ENCODE measurements around the gene SPRED2.

Gene SPRED2

DNA sequence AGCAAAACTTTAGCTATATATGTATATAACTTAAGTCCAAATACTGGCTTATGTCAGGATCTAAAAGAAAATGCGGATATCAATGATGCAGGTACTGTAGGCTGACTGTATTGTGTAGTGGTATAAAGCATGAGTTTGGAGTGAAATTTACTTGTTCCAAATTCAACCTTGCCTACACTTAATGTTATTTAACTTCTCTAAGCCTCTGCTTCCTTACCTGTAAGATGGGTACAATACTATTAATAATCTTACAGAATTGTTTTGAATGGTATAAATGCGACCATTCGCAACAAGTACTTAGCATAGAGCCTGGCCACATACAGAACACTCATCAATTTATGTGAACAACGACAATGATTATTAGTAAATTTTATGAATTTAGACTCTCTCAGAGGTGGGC, 62.4 kb downstream of the SPRED2 start:
- in situ Hi-C loops (cut with MboI; ENCODE audit: low sequenced_read_pairs) = no loop called here

DNA sequence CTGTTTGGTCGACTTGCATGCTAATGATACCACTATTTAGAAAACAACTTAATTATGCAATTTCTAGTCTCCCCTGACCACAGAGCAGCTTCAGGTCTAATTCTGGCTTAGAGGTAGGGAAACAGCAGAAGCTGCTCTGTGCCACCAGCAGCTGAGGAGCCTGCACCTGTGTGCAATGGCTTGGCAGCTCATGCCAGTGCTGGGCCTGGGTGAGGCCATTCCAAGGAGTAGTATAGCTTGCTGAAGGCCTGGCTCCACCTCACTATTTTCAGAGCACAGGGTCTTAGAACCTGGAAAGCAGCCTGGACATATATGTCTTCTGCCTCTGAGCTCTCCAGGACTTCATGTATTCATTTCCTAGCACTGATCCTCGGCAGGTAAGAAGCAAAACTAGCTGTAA, 62.8 kb downstream of the SPRED2 start:
- in situ Hi-C loops (cut with MboI; ENCODE audit: low sequenced_read_pairs) = no loop called here

DNA sequence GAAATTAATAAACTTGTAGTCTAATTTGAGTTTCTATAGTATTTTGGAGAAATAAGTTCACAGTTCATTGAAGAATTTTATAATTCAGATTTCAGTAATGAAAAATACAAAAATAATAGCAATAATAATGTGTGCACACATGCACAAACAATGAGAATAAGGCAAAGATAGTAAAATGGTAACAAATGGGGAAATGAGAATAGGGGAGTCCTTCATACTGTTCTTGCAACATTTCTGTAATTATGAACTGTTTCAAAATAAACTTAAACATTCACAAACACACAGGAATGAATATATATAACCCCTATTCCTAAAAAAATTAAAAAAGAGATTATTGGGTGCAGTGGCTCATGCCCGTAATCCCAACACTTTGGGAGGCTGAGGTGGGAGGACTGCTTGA, 63.9 kb downstream of the SPRED2 start:
- in situ Hi-C loops (cut with MboI; ENCODE audit: low sequenced_read_pairs) = no loop called here

DNA sequence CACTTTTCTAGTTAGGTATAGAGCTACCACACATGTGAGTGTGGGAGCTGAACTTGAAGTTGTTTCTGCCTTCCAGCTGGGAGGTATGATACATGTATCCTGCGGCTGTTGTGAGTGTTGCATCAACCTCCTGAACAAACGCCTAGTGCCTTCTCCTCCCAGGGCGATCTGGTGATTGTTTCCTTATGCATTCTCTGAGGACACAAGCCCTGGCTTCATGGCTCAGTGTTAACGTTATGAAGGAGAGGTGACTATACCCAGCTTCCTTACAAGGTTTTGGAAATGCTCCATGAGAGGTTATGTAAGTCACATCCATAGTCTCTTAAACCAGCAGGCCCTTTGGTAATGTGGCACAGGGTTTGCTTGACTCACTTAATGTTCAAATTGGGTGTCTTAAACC, 64.9 kb downstream of the SPRED2 start:
- in situ Hi-C loops (cut with MboI; ENCODE audit: low sequenced_read_pairs) = no loop called here

DNA sequence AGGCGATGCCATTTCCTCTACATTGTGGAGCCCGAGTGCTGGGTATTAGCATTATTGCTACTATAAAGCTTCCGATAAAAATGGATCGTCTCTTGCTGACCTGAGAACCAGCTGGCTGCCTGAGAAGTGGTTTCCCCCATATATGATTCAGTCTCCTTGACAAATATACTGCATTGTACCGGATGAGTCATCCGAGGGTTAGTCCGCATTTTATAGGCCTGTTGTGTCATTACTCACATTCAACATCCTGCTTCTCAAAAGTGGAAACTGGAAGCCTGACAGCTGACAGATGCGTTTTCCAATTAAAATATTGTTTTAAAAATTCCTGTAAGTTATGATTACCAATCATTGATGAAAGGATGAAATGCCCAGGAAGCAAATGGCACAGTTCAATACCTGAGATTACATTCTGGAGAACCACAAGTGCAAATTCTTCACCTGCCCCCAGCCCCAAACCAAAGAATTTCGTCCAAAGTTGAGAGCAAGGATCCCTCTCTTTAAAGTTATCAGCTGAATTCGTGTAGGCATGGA, 65.7 kb downstream of the SPRED2 start:
- in situ Hi-C loops (cut with MboI; ENCODE audit: low sequenced_read_pairs) = no loop called here

DNA sequence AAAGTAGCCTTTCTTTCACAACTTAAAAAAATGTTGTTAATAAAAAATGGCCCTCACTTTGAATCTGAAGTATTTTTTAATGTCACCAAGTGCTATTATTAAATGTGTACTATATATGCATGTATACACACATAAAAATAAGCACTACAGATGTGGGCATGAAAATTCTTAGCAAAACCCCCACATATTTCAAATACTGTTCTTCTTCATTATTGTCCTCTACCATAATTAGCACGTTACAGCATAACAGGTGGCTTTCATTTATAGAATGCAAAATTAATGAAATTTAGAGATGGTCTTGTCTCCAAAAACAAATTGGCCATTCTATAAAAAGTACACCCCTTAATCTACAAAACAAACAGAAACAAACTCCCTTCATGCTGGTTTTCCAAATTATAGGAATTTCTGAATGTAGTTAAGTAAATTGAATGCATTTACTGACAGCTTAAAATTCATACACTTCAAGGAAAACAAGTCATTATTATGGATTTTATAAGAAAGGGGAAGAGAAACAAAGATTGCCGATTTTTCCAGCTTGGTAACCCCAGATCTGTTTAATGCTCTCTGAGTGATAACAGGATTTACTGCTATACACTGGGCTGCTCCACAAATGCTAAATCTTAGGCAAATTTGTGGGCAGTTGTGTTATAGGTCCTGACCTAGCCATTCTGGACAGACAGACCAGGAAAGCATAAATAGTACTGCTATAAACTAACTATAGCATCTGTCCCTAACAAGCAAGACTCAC, 67.2 kb downstream of the SPRED2 start:
- in situ Hi-C loops (cut with MboI; ENCODE audit: low sequenced_read_pairs) = no loop called here

DNA sequence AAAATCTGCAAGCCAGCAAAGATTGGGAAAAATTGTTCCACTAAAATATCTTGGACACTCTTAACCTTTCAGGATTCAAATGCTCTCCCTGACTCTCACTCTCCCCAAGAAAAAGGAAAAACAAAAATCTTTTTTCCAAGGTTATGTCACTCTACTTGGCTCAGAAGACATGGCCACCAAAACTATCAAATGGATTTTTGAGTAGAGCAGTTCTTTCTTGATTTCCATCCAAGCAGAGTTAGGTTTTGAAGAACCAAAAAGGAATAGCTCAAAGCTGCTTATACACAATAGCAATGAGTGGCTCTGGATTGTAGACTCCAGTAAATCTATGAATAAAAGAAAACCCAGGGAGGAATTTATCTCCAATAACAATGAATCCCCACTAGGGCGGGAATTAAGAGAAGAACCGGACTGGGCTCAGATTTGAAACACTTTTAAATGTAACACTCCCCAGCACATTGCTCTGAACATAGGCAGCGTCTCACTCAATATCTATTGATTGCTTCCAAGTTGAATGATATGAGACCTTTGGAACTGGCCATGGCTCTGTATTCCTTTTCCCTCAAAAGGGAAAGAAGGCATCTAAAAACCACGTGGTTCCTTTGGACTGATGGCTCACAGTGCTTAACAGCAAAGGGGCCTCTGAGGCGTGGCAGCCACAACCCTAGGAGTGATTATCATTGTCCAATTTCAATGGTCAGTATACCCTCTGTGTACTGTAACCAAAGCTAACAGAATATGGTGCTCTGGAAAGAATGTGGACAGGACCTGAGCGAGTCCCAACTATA, 68.3 kb downstream of the SPRED2 start:
- in situ Hi-C loops (cut with MboI; ENCODE audit: low sequenced_read_pairs) = no loop called here

DNA sequence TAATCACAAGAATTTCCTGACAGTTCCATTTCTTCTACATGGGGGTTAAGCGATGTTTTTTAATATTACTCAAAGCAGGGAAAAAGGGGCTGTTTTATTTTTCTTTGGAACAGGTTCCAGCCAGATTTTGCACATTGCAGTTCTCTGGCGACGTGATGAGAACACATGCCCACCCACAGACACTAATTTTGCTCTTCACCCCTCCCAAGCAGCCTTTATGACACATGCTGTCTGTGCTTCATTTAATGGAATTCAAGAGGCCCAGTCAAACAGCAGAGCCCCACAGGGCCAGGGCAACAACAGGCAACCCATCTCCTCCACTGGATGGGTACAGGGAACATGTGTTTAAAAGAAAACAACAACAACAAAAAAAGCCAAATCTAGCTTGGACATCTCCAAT, 70.8 kb downstream of the SPRED2 start:
- in situ Hi-C loops (cut with MboI; ENCODE audit: low sequenced_read_pairs) = no loop called here

DNA sequence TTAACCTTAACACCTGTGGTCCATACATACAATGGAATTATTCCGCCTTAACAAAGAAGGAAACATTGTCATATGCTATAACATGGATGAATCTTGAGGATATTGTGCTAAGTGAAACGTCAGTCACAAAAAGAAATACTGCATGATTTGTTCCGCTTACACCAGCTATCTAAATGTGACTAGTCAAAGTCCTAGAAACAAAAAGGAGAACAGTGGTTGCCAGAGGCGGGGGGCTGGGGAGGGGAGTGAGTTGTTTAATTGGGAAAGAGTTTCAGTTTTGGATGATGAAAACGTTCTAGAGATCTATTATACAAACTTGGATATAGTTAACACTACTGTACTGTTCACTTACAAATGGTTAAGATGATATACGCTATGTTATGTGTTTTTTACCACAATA, 72.0 kb downstream of the SPRED2 start:
- in situ Hi-C loops (cut with MboI; ENCODE audit: low sequenced_read_pairs) = no loop called here

DNA sequence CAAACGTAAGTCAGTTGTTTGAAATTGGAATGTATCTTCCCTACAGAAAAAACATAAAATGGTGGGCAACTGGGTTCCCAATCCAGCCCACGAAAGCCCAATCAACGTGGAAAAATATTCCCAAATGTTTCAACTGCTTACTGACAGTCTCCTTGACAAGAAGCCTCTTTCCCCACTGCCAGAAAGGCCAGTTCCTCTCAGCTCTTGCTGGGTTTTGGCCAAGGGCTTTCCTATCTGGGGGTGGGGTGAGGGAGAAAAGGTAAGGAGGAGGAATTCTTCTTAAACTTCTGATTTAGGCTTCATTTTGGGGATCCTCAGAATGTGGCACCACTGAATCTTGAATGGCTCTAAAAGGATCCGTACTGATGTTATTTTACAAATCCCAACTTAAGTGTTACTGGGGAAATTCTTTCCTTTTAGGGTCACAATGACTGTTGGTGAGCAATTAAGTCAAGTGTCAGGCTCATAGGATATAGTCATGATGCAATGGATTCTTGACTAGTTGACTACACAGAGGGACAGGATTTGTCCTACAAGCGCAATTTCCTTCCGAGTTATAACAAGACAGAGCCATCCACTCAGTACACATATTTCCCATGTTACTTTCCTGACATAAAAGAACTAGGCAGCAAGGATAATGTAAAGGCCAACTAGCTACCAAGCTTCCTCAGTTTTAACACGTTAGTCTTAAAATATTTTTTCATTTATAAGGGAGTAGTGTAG, 73.6 kb downstream of the SPRED2 start:
- in situ Hi-C loops (cut with MboI; ENCODE audit: low sequenced_read_pairs) = no loop called here

DNA sequence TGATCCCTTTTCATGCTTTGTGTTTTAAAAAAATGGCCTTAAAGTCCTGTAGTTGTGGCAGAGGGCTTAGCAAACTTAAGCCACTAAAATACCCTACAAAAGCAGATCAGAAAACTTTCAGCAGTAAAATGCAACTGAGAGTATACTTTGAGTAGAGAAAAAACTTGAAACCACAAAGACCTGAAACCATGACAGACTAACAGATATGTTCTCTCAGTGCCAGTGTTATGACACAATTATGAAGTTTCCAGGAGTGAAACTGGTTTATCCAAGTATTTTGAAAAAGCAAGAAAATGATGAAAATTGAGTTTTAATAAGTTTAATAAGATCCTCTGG, 74.5 kb downstream of the SPRED2 start:
- in situ Hi-C loops (cut with MboI; ENCODE audit: low sequenced_read_pairs) = no loop called here

DNA sequence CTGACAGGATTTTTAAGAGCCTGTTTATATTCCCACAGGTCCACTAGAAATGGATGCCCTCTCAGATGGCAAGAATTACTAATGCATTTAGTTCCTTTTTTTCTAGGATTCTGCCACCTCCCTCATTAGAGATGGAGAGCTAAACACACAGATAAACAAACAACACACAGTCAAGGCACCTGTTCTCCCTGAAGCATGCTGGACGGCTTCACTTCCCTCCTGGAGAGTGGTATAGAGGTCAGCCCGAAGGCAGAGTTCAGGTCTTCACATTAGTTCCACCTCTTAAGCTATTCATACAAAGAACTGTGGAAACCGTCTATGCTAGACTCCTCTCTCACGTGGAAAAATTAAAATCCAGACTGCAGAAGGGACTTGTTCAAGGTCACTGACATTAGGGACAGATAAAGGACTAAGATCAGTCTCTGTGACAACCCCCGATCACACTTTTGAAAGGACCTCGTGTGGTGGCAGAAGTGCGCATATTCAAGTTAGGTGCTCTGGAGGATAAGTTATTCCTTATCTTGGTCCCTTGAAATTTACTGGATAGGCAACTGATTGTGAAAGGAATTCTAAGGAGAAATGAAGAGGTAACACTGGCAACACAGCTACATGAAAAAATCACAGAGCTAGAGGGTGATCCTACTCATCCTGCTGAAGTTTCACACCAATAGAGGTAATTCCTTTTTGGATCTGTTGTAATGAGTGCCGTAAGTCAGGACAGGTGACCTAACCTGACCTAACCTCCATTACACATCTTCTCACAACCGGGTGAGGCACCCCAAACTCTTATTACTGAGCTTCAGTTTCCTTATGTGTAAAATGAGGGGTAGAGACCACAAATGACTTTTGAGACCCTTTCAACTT, 75.1 kb downstream of the SPRED2 start:
- in situ Hi-C loops (cut with MboI; ENCODE audit: low sequenced_read_pairs) = no loop called here

DNA sequence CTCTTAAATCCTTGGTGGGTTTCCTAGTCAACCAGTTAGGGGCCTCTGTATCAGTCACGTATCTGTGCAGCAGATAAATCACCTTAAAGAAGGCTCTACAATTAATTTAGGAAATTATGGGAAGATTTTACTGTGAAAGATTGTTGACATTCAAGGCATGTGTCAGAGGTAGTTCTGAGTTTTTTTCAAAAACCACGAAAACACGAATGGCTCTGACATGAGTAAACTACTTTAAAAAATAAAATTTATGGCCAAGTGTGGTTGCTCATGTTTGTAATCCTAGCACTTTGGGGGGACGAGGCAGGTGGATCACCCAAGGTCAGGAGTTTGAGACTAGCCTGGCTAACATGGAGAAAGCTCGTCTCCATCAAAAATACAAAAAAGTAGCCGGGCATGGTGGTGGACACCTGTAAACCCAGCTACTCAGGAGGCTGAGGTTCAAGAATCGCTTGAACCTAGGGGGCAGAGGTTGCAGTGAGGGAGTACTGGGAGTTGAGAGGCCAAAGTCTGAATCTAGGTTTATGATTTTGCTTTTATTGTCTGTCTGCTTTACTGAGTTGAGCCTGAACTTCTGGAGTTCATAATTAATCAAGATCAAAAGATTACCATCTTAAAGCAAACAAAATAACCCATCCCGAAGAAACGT, 77.1 kb downstream of the SPRED2 start:
- in situ Hi-C loops (cut with MboI; ENCODE audit: low sequenced_read_pairs) = no loop called here

DNA sequence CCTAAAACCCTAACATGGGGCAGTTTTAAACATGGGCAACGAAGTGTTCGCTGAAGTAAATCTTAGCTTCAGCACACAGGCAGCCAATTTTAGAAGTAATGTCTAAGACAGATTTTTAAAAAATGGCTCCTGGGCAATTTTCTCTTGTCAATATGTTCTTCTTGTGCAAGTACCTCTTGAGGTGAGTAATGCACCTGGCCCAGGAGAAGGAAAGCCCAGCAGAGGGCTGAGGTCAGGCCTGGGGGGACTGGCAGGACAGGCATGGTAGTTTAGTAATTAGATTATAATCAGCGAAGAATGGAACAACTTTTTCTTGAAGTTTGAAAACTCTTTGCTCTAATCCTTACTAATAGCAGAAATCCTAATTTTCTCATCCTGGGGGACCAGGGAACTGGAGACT, 77.6 kb downstream of the SPRED2 start:
- in situ Hi-C loops (cut with MboI; ENCODE audit: low sequenced_read_pairs) = no loop called here

DNA sequence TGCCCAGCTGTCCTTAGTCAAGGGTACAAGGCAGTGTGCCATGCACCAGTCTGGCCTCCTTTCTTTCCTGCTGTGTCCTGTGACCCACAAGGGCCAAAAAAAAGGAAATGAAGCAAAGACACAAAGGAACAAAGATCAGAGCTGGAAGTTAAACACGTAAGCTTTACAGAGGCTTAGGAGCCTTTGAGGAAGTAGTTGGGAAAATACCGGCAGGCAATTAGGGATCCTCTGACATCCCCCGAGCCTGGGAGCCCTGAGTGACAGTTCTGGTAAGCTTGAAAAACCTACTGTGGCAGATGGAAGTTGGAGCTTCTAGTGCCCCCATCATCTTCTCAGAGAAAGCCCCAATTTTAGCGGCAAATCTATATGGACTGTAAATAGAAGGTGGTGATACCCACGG, 78.5 kb downstream of the SPRED2 start:
- in situ Hi-C loops (cut with MboI; ENCODE audit: low sequenced_read_pairs) = no loop called here

DNA sequence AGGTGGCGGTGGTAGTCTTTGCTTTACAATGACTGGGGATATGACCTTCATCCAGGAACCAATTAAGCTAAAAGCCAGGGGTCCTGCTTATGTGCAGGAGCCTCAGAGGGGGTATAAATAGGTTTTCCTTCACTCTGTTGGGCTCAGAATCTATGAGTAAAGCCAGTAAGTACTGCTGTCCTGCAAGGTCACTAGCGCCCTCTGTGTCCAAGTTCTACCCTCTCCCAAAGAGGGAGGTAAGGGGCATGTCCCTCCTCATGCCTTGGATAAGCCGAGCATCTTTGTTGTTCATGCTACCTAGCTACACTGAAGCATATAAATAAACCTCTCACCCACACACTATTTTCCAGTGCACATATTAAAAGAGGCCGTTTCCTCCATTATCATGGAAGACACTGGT, 79.4 kb downstream of the SPRED2 start:
- in situ Hi-C loops (cut with MboI; ENCODE audit: low sequenced_read_pairs) = no loop called here

DNA sequence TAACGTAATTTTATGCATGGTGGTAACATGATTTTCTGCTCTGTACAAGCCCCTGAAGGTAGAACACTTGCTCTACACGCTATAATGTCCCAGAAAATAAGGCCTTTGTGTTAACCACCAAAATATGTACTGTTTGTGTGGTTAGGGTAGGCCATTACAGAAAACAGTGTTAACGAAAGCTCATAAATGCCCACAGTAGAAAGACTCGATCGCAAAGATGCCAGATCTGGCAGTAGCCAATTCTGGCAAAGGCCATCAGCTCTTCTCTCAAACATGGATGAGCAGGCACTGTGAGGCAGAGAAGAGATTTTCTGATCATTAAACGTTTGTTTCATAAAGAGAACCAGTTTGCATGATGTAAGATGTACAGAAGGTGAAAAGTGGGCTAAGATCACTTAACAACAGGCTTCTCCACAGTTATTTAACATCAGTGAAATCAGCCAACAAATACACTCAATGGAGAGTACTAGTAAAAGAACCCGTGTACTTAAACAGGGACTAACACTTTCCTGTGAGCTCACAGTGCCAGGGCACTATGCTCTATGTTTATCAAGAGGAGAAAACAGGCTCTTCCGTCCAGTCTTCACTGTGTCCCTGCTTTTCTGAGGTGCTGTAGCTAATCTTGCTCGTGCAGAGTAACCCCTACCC, 80.3 kb downstream of the SPRED2 start:
- in situ Hi-C loops (cut with MboI; ENCODE audit: low sequenced_read_pairs) = no loop called here

DNA sequence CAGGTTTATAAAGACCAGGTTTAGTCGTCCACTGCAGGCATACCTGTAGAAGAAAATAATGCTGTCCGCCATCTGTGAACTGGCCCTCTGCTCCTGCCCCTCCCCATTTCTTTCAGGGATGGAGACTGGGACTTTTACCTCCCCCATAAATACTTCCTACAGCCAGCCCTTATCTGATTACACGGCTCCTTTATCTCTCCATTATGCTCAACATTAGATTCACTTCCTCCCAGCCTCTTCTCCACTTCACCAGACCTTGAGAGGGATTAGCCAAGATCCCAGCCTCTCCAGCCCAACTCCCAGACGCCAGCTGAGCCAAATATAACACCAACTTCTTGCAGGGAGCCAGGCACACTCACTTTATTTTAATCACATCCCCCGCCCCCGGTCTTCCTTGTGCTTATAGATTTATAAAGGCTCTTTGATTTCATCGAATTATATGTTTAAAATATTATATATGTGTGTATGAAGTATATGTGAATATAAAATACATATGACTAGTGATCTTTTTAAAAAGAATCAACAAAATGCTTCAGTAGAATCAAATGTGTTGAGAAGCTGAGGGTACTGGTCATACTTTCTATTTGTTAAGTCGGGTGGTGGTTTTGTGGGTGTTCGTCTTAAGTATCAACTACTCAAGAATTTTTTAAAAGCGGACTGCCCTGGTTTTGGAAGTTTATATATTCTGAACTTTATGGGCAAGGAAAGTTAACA, 81.0 kb downstream of the SPRED2 start:
- in situ Hi-C loops (cut with MboI; ENCODE audit: low sequenced_read_pairs) = no loop called here

DNA sequence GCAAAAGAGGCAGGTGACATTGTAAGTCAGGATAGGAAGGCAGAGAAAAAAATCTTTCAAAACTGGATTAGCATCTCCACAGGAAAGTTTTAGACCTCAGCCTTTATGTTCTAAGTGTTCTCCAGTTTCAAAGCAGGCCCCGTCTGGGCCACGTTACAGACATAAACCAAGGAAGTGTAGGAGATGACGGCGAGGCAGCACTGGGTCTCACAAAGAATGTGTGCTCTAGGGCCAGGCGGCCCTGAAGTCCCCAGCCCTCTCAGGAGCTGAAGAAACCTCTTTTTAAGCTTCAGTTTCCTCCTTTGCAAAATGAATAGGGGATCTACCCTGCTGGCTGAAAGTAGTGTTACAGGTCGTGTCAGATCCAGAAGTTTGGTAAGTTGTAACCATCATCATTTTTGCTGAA, 81.7 kb downstream of the SPRED2 start:
- in situ Hi-C loops (cut with MboI; ENCODE audit: low sequenced_read_pairs) = no loop called here
